Measurements from ENCODE around the gene RRP8. TPM values are rescaled to one million over a fixed set of nuclear protein-coding genes. Genes with fewer than 3 reads are reported as not detected.

Gene RRP8
- total and polyA plus RNA-seq, 12 donors, result 9.4 to 34.8 (median 22.3) TPM

DNA sequence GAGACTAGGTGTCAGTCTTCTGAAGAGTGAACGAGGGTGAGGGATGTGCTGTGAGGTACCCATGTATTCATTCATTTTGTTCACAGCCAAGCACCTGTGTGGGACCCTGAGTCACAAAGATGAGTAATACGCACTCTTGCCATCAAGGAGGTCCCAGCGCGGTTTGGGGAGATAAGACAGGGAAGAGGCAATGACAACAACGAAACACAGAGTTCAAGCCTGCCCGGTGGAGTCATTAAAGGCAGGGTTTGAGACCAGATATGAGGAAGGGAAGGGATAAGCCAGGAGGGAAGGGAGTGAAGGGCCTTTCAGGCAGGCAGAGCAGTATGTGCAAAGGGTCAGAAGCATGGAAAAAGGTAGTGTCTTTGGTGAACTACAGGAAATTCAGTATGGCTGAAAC, 47.6 kb upstream of the RRP8 start:
- Histone ChIP-seq H3K4me1 (replicated peaks in 1 of 2) (peaks cover 0 to 13% of the 10 kb centered on the region in 2 donors), H3K9me3 (replicated peaks in 1 of 3) (no peaks in the 10 kb centered on the region), H3K4me3 (no peak overlapping the region), H3K27ac (no peak overlapping the region), H3K36me3 (replicated peaks in 1 of 2) (no peaks in the 10 kb centered on the region), H3K27me3 (peaks cover 3% of the 10 kb centered on the region)
- TF ChIP-seq CTCF (IDR thresholded peaks at IDR 0.05) (no peak), POLR2A (IDR thresholded peaks at IDR 0.05) (no peak)
- WGBS, 4 donors, result 50 to 66% (median 64%) methylated on average over 6 of the region's 6 CpGs
- intact Hi-C loops (cut with DNase I), result no loop called here
- no peak for DNase-seq

DNA sequence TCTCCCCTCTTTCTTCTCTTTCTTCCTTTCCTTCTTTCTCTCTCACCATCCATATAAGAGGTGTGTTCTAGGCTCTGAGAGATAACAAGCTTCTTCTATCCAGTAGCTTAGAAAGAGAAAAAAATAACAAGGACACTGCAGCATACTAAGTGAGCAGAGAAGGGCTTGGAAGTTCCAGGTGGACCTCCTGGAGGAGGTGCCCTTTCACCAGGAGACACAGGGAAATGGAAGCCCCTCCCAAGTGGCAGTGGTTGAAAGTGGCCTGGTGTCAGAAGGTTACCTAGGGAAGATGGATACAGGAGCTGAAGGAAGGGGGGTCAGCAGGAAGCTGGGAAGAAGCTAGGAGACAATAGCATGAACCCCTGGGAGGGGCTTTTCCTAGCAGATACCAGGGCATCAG, 46.7 kb upstream of the RRP8 start:
- intact Hi-C loops (cut with DNase I), result no loop called here
- Histone ChIP-seq H3K27me3 (peaks cover 3% of the 10 kb centered on the region), H3K36me3 (replicated peaks in 1 of 2) (no peaks in the 10 kb centered on the region), H3K9me3 (replicated peaks in 1 of 3) (no peaks in the 10 kb centered on the region), H3K27ac (no peak overlapping the region), H3K4me3 (no peak overlapping the region), H3K4me1 (replicated peaks in 1 of 2) (peaks cover 0 to 18% of the 10 kb centered on the region in 2 donors)
- TF ChIP-seq POLR2A (IDR thresholded peaks at IDR 0.05) (no peak), CTCF (IDR thresholded peaks at IDR 0.05) (no peak)
- no peak for DNase-seq

DNA sequence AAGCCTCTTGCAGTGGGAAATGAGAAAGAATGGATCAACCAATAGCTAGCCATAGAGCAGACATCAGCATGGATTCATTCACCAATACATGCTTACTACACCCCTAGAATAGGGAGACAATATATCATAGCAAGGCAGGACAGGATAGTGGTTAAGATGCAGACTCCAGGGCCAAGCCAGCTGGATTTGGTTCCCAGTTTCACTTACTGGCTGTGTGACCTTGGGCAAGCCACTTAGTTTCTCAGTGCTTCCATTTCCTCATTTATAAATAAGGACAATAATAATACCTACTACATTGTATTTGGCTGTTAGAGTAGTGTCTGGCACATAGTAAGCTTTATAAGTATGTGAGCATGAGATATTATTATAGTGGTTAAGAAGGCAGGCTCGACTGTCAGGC, 45.1 kb upstream of the RRP8 start:
- Histone ChIP-seq H3K27me3 (peaks cover 3% of the 10 kb centered on the region), H3K4me3 (no peak overlapping the region), H3K9me3 (replicated peaks in 1 of 3) (no peaks in the 10 kb centered on the region), H3K4me1 (replicated peaks in 1 of 2) (peaks cover 0 to 18% of the 10 kb centered on the region in 2 donors), H3K27ac (peak overlapping the region in 1 of 5 donors; percentile 29), H3K36me3 (replicated peaks in 1 of 2) (no peaks in the 10 kb centered on the region)
- intact Hi-C loops (cut with DNase I), result no loop called here
- DNase-seq, result peak in 1 of 7 donors; percentile 26
- 60 to 76% (median 60%) methylated on average over 1 of the region's 1 CpG for WGBS, 4 donors
- TF ChIP-seq POLR2A (IDR thresholded peaks at IDR 0.05) (no peak), CTCF (IDR thresholded peaks at IDR 0.05) (no peak)

- Histone ChIP-seq H3K27ac (peak overlapping the region in 1 of 5 donors; percentile 32), H3K4me1 (replicated peaks in 1 of 2) (peaks cover 0 to 18% of the 10 kb centered on the region in 2 donors), H3K36me3 (replicated peaks in 1 of 2) (no peaks in the 10 kb centered on the region), H3K4me3 (no peak overlapping the region), H3K9me3 (replicated peaks in 1 of 3) (no peaks in the 10 kb centered on the region), H3K27me3 (peaks cover 3% of the 10 kb centered on the region)
- intact Hi-C loops (cut with DNase I), result no loop called here
- TF ChIP-seq CTCF (IDR thresholded peaks at IDR 0.05) (no peak), POLR2A (IDR thresholded peaks at IDR 0.05) (no peak)
- WGBS, 4 donors, result 88 to 93% (median 89%) methylated on average over 2 of the region's 2 CpGs
- no peak for DNase-seq
These were observed 44.4 kb upstream of the RRP8 start for GRCh38 chr11:6647836-6648235.
